ENCODE data around the gene PDGFD.

PDGFD gene

GRCh38 chr11:104142698-104143097, 21.2 kb downstream of the PDGFD start:
- no peak for DNase-seq

DNA sequence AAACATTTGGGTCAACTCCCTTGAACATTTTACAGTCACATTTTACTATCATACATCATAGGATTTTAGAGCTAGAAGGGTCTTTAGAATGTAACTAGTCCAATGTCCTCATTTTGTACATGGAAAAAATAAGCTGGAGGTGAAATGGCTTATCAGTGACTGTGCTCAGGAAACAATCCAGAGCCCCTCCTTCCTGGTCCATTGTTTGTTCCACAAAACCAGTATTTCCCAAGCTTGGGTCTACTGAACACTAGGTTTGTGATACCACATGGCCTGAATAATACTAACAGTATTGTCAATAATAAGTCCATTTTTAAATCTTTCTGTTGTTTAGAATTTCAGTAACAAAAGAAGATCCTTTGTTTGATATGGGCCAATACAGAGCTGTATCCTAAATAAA, 27.1 kb downstream of the PDGFD start:
- no peak for DNase-seq

DNA sequence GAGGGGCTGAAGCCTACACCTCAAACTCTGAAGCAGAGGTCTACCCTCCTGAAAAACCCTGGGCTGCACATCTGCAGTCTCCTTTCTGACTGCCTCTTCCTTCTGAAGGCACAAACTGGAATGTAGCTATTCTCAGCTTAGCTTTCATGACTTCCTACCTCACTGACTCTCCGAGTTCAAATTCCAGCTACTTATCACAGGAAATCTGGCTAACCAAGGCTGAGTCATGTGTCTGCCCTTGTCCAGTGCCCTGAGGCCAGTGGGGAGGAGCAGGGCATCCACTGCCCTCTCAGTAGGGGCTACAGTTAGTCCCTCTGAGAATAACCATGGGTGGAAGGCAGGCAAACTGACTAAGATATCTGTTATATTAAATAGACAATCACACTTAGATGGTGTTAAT, 29.2 kb downstream of the PDGFD start:
- no peak for DNase-seq

DNA sequence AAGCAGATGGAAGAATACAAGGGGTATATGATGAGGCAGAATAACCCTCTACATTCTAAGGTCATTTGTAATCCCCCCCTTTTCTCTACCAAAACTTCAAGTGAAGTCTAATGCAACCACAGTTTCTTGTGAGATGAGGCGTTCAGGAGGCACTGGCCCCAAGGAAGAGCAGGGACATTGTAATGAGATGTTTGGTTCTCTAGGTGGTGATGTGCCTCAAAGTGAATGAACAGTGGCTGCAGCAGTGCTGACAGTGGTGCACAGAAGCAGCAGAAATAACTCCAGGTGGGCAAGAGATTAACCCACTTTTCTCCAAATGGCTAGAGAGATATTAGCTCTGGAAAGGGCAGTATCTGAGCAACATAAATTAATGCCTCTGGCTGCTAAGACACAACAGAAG, 33.8 kb downstream of the PDGFD start:
- no peak for DNase-seq

- DNase-seq: no peak
These were observed 34.8 kb downstream of the PDGFD start for GRCh38 chr11:104129145-104129544.

DNA sequence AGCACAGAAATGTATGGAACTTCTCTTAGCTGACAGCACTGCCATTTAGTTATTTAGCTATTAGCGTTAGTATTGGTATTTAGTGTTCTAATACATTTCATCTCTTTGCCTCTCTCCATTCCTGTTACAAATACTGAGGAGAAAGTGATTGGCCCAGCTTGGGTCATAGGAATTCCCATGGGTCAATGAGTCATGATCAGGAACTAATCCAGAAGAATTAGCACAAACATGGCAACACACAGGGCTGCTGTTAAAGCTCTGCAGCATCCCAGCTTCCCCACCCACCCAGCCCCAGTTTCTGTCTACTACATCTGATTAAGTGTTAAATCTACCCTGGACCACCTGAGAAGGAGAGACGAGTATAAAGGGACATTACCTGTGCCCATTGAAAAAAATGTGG, 36.1 kb downstream of the PDGFD start:
- no peak for DNase-seq

DNA sequence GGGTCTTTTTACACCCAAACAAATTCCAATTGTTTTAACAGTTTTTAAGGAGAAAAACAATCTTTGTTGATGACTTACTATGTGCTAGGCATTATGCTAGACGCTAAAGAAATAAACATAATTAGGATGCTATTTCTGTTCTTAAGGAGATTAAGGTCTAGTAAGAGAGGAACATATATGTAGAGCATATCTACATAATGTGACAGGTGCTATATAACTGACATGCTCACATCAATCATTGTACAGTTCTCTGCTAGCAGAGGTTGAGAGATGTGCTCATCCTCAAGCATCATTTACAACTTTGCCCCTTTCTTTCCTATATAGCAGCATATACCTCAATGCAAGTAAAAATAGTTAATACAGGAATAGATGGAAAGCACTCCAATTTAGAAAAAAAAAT, 37.5 kb downstream of the PDGFD start:
- no peak for DNase-seq

DNA sequence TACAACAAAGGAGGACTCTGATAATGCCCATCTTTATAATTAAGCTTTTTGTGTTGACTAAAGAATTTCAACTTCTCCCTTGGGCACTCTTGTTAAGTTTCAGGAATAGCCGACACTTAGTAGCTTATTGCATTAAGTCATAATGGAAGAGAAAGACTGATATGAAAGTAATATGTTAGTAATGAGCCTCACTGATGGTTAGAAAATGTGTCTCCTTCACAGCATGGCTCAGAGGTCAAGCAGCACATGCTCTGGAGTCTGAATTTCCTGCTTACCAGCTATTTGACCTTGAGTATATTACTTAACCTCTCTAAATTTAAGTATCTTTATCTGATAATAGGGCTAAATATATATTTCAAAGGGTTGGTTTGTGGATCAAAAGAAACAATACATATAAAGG, 39.0 kb downstream of the PDGFD start:
- no peak for DNase-seq

DNA sequence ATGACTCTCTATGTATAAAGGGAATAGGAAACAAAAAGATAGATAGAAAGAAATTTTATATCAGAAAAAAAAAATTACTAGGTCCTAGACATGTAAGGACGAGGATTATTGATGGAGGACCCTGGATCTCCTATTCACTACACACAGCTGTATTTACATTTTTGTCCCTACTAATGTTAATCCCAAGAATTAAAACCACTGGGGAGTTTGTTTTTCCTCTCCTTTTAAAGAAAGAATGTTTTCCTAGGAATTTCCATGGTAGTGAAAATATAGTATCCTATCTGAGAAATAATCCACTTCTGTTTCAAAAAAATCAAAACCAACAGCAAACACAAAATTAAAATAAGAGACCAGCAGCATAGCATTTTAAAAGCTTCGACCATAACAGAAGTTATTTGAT, 41.1 kb downstream of the PDGFD start:
- DNase-seq: no peak

- DNase-seq: no peak
These were observed 41.8 kb downstream of the PDGFD start for GRCh38 chr11:104122011-104122635.

- DNase-seq: no peak
These were observed 43.3 kb downstream of the PDGFD start for GRCh38 chr11:104120493-104121137.

- no peak for DNase-seq
These were observed 45.7 kb downstream of the PDGFD start for GRCh38 chr11:104118105-104118744.

GRCh38 chr11:104113541-104113940, 50.4 kb downstream of the PDGFD start:
- DNase-seq: no peak

DNA sequence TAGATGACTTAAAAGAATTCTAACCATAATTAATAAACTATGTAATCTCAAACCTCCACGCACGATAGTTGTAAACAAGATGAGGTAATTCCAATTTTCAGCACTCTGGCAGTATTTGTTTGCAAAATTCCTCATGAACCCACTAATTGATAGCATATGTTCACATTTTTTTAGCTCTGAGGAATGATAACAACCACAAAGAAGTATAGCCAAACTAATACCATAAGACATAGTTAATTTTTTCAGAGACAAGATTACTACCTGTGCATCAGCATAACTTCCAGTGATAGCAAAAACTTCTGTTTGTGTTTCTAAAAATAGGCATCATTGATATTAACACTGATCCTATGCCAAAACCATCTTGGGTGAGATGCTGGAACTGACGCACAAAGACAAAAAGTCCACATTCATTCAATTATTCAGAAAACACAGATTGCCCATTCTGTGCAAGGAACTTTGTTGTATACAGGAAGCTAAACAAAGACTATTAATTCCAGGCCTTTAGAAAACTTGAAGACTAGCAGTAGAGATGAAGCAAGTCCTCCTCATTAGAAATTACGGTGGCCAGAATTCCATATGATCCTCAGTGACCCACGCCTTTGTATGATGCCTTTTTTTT, 57.7 kb downstream of the PDGFD start:
- no peak for DNase-seq

DNA sequence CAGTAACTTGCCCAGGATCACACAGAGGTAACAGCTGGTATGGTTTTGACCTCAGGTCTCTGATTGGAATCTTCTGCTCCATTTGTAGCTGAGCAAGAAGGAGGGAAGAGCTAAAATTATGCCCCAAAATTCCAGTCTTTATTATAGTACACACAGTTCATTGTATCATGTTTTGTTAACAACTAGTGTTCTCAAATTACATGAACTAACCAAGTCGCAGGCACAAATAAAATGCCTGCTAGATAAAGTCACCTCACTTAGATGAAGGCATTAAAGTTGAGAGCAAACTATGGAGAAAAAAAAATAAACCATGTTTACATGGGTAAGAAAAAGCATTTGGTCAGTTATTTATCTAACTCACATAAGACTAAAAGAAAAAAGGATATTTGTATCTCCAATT, 58.8 kb downstream of the PDGFD start:
- DNase-seq: no peak

GRCh38 chr11:104104664-104105063, 59.3 kb downstream of the PDGFD start:
- DNase-seq: no peak

- no peak for DNase-seq
These were observed 59.7 kb downstream of the PDGFD start for GRCh38 chr11:104104201-104104600.

DNA sequence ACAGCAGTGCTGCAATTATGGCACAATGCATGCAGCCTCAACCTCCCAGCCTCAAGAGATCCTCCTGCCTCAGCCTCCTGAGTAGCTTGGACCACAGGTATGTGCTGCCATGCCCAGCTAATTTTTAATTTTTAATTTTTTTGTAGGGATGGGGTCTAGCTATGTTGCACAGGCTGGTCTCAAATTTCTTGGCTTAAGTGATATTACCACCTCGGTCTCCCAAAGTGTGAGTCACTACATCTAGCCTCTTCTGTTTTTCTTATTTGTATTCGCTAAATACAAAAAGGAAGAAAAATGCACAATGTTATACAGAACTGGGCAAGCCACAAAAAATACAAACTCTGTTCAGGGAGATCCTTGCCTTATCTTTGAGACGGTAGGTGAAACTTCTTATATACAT, 65.4 kb downstream of the PDGFD start:
- no peak for DNase-seq

DNA sequence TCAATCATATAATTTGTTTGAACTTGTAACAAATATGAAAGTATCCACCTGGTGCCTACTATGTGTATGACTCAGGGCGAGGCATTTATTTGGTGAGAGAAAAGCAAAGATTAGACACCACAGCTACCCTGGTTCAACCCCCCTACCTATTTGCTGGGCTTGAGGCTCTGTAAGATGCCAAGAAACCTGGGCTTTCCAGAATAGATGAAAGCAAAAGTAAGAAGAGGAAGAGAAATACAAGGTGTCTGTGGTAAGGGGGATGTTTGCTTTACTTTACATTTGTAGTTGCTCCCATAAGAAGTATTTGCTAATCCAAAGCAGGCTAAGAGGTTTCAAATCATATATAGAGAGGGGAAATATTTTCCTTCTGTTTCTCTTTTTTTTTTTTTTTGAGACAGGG, 65.8 kb downstream of the PDGFD start:
- DNase-seq: no peak

- no peak for DNase-seq
These were observed 67.0 kb downstream of the PDGFD start for GRCh38 chr11:104096900-104097299.

DNA sequence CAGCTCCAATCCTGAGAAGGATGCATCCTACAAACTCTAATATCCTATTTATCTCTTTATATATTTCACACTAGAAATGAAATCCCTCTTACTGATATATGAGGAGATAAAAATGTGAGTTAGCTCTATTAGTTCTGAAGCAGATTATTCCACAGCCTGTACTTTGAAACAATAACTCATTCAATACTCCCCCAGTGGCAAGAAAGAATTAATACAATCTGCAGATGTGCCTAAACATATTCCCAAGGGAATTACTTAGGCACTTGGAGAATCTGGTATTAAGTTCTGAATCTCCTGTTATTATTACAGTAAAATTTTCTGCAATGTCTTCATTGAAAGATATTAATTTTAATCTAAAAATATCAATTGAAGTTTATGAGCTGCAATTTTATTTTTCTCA, 68.2 kb downstream of the PDGFD start:
- no peak for DNase-seq

GRCh38 chr11:104094576-104094975, 69.4 kb downstream of the PDGFD start:
- no peak for DNase-seq

- no peak for DNase-seq
These were observed 70.3 kb downstream of the PDGFD start for GRCh38 chr11:104093426-104094280.
